HG03103 (cell line): Measurements from ENCODE around the gene WDR5B.
"Not testable (repeated sequence)": the region's sequence is repeated elsewhere in the genome, so short reads cannot be mapped to it uniquely, and the experiment has no call there.

Source experiments
- ATAC-seq: cut with Tn5 transposase; IDR thresholded peaks from one replicate; pipeline ENCODE4 v1.9.1; 2021; ENCODE audit warnings: low read depth; ENCODE audit not compliant: unreplicated experiment

Gene WDR5B

DNA sequence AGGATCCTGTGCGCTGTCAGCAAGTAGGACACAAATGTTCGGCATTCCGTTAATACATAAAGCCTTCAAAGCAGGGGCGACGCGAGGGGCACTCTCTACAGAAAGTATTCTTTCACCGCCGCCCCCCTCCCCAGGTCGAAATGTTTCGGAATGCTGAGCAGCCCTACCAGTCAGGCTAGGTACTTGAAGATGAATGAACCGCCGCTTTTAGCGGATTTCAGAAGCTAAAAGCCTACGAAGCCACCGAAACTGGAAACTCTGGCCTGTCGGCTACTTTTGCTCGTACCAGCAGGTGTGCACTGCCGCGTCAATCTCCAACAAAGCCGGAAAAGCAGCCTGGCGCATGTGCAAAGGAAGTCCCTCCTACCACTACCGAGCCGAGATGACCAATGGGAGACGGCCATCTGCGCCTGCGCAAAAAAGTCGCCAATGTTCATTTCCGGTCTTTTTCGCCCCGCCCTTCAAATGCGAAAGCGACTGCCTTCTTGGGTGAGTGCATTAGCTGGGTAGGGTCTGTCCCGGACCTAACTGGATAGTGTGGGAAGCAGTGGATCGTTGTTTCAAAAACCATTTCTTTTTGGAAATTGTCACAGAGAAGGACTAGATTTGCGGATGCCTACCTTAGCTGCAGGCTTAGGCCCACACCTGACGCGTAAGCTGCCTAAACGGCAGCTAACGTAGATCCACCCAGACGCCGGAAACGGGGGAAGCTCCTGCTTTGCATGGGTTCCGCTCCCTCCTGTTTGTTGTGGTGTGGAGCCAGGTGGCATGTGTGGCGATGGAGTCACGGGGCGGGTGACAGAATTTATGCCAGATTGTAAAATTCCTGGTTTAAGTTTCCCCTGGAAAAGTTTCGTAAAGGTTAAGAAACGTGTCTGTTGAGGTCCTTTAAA lies at the start of gene WDR5B:
TSS of gene WDR5B (minus strand) at position 301 of the 893 bp plus-strand sequence. CDS start 534 bp downstream, outside the sequence.
- ATAC-seq: peak; percentile 81

DNA sequence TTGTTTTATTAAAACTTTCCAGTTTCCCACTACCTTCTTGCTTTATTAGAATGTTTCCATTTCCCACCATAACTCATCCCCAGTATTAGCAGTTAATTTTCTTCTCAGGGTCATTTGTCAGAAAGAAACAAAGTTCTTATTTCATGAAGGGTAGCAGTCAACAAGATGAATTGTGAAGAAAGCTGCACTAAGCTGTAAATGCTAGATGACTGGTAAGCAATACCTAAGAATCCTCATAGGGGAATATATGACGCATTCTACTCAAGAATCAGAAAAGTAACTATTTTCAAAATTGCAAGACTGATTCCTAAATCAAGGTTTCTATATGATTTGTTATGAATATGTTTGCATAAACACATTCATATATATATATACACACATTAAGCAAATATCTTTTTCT lies 48.8 kb upstream of the WDR5B start:
- ATAC-seq: no peak

DNA sequence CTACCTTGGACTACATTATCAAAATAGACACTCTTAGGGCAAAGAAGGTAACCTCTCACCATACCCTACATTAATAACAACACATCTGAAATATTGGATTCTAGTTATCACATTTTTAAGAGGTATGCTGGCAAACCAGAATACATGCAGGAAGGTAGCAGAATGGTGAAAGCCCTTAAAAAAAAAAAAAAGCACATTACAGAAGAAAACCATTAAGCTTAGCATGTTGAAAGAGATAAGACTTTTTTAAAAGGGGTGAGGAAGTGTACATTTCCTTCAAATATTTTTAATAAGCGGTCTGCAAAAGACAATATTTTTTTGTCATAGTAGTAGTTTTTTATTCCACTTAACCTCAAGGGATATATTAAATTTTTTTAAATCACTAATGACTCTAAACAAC lies 46.5 kb upstream of the WDR5B start:
- no peak for ATAC-seq

DNA sequence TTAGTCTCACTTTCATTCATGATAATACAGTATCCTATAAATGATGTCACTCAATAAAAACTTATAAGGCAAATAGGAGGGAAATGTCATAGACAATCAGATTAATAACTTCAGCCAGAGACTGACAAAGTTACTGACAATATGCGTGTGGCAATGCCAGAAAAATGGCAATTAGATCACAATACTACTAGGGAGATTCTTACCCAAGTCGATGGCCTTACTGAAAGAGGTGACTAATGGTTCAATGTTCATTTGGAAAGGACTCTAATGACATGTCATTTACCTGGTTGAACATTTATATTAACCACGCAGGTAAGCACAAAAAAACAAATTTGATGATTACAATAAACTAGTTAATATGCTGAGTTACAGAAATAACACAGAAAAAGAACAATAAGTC lies 45.9 kb upstream of the WDR5B start:
- no peak for ATAC-seq

DNA sequence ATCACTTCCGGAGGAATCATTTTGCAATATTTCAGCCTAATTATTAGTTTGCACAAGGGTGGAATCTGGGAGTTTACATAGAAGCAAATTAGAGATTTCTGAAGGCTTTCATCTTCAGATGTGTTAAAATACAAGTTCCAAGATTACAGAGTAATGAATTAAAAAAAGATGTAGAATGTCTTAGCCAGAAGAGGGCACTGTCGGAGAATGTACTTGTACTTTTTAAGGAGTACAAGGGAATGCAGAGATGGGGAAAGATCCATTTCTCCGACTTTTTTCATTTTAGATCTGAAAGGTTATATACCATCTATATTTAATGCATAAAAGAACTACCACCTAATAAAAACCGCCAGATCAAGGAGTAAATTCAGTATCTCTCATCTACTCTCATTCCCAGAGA lies 43.1 kb upstream of the WDR5B start:
- ATAC-seq: no peak

DNA sequence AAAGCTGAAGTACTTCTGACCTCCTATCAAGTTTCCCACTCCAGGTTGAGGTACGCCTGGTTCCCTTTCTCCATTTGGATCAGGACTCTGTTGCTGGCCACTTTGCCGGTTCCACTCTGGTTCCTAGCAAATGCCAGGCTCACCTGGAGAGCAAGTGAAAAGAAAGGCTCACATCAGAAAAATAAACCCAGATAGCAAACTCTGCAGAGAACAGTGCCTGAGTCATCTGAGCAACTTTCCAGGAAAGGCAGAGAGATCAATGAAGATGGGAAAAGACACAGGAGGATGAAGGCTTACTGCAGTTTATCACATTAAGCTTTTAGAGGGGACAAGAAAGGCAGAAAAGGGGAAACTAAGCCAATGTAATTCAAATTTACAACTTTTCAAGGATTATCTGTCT lies 41.8 kb upstream of the WDR5B start:
- no peak for ATAC-seq

DNA sequence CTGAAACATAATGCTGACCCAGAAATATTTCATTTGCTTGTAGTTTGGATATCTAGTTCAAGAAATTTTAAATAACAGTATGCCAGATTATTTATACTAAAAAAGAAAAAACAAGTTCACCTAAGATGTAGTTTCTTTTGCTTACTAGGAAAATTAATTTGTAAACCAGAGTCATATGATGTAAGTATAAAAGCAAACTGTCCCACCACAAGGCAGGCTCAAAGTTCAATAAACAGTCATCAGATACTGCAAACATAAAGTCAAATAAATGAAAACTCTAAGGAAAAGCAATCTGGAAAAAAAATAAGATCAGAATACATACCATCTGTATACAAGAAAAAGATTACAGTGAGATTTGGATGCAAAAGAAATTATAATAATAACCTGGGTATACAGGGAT lies 40.2 kb upstream of the WDR5B start:
- no peak for ATAC-seq

DNA sequence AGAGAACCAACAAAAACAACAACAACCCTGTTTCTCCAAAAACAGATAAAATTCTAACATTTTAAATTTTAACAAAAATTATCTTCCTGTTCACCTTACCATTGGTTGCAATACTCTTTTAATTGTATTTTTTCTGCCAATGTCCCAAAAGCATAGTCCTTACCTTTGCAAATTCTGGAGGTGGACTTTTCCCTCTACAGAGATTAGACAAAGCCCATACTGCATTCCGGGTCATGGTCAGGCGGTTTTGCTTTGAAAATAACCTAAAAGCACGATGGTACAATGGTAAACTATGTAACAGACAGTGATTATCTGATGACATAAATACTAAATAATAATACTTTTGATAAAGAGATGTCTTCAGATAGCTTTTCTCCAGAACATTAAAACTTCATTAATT lies 35.5 kb upstream of the WDR5B start:
- no peak for ATAC-seq

DNA sequence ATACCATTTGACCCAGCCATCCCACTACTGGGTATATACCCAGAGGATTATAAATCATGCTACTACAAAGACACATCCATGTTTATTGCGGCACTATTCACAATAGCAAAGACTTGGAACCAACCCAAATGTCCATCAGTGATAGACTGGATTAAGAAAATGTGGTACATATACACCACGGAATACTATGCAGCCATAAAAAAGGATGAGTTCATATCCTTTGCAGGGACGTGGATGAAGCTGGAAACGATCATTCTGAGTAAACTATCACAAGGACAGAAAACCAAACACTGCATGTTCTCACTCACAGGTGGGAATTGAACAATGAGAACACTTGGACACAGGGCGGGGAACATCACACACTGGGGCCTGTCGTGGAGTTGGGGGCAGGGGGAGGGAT lies 32.4 kb upstream of the WDR5B start:
- ATAC-seq: not testable (repeated sequence)

DNA sequence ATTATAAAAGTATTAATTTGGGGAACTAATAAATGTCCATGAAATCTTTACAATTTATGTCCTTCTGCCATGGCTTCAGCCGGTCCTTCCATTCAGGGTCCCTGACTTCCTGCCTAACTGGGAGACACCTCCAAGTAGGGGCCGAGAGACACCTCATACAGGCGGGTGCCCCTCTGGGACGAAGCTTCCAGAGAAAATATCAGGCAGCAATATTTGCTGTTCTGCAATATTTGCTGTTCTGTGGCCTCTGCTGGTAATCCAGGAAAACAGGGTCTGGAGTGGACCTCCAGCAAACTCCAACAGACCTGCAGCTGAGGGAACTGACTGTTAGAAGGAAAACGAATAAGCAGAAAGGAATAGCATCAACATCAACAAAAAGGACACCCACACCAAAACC lies 28.6 kb upstream of the WDR5B start:
- not testable (repeated sequence) for ATAC-seq

DNA sequence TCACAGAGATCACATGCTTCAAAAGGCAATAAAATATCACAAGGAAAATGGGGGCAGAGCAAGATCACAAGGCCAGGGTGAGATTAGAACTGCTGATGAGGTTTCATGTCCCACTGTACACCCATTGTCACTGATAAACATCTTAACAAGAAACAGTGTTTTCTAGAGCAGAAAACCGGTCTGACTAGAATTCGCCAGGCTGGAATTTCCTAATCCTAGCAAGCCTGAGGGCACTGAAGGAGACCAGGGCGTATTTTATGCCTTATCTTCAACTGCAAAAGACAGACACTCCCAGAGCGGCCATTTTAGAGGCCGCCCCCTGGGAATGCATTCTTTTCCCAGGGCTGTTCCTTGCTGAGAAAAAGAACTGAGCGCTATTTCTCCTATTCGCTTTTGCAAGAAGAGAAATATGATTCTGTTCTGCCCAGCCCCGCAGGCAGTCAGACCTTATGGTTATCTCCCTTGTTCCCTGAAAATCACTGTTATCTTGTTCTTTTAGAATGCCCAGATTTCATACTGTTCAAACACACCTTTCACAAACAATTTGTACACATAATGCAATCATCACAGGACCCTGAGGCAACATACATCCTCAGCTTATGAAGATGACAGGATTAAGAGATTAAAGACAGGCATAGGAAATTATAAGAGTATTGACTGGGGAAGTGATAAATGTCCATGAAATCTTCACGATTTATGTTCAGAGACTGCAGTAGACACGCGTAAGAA lies 28.1 kb upstream of the WDR5B start:
- ATAC-seq: not testable (repeated sequence)

DNA sequence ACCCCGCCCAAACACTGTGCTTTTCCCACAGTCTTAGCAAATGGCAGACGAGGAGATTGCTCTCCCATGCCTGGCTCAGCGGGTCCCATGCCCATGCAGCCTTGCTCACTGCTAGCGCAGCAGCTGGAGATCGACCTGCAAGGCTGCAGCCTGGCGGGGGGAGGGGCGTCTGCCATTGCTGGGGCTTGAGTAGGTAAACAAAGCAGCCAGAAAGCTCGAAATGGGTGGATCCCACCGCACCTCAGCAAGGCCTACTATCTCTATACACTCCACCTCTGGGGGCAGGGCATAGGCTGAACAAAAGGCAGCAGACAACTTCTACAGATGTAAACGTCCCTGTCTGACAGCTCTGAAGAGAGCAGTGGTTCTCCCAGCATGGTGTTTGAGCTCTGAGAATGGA lies 27.2 kb upstream of the WDR5B start:
- no peak for ATAC-seq

DNA sequence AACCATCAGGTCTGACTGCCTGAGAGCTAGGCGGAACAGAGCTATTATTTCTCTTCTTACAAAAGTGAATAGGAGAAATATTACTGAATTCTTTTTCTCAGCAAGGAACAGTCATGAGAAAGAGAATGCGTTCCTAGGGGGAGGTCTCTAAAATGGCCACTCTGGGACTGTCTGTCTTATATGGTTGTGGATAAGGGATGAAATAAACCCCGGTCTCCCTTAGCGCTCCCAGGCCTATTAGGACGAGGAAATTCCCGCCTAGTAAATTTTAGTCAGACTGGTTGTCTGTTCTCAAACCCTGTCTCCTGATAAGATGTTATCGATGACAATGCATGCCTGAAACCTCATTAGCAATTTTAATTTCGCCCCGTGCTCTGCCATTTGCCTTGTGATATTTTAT lies 20.1 kb upstream of the WDR5B start:
- ATAC-seq: no peak

DNA sequence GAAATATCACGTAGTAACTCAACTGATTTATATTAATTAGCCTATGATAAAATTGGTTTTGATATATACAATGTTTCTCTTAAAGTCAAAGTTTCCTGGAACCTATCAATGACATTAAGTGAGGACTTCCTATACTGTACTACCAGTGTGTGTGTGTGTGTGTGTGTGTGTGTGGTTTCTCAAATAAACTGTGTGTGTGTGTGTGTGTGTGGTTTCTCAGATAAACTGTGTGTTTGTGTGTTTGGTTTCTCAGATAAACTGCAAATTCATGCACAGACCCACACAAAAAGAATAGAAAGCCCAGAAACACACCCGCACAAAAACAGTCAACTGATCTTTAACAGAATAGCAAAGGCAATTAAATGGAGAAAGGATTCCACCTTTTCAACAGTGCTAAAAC lies 14.5 kb upstream of the WDR5B start:
- ATAC-seq: no peak

DNA sequence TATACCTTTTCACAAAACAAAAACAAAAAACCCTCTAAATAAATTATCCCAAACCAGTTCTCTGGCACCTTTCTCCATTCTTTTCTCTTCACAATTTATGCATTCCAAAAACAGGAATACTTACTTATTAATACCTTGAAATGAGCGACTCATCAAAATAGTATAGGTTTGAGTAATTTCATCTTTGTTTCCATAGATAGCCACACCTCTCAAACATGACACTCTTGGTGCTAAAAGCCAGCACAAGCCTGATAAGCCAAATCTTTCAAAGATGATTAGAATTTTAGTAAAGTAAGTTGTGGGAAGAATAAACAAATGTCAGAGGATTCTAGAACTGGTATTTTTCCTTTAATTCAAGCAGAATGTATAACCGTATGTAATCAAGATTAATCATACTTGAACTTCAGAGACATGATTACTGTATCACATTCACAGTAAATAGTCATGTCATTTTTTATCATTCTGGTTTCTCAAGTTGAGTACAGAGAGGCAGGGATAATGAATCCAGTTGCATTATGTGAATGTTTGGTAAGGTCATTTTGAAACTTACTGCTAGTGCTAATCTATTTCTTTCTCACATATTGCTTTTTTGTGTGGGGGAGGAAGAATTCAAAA lies 12.1 kb upstream of the WDR5B start:
- ATAC-seq: no peak

DNA sequence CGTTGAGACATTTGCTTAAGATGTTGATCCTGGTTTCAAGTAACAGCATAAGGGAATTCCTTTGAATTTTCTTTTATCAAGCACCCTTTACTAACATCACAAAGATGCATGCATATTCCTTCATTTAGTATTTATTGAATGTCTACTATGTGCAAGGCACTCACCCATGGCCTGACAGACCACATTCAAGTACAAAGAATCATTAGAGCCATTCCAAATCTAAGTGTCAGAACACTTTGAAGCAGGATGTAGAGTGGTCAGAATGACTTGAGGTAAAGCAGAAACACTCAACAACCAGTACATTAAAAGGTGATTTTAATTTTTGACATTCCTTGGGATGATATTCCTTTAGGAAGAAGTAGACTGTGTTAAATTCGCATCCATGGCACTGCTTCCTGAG lies 6.0 kb upstream of the WDR5B start:
- ATAC-seq: no peak

DNA sequence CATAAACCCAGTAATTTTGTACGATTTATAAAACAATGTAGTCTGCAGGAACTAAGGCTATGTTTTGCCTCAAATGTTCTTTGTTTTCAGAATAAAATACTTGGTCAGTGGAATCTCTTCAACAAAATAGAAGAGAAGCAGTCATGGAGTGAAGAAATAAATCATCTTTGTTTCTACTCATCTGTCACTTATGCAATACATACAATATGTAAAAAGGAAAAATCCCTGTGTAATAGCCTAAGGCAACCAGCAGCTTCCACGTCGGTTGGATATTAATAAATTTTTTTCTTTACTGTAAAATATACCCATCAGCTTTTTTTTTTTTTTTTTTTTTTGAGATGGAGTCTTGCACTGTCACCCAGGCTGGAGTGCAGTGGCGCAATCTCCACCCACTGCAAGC lies 5.2 kb upstream of the WDR5B start:
- ATAC-seq: no peak

DNA sequence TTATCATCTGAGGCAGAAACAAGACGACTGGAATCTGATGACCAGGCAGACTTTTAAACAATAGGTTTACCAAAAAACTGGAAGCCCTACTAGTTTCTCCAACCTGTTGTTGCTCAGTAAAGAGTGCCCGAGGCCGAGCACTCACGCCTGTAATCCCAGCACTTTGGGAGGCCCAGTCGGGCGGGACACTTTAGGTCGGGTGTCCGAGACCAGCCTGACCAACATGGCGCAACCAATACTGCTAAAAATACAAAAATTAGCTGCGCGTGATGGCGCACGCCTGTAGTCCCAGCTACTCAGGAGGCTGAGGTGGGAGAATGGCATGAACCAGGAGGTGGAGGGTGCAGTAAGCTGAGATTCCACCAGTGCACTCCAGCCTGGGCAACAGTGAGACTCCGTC lies 1.1 kb upstream of the WDR5B start:
- ATAC-seq: no peak

DNA sequence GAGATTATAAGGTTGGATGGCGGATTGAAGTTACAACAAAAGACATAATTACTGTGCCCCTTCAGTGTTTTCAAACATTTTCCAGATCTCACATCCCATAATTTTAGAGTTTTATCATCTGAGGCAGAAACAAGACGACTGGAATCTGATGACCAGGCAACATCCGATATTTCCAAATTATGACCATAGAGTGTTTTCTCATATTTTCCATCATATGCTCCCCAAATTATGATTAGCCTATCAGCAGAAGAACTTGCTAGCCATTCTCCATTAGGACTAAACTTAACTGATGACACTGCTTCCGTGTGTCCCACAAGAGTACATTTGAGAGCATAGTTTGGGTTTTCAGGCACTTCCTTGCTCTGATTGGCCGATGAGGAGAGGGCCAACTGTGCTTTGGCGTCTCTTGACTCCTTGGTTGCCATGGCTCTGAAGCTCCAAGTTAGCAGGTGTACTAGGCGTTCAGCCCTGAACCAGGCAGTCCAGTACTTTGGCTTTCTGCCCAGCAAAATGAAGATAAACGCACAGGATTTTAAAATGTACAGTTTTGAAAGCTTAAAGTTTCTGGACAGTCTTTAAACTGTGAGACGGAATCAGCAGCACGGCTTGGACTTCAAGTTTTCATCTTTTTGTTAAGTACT lies 638 bp downstream of the WDR5B start:
- ATAC-seq: peak; percentile 41

DNA sequence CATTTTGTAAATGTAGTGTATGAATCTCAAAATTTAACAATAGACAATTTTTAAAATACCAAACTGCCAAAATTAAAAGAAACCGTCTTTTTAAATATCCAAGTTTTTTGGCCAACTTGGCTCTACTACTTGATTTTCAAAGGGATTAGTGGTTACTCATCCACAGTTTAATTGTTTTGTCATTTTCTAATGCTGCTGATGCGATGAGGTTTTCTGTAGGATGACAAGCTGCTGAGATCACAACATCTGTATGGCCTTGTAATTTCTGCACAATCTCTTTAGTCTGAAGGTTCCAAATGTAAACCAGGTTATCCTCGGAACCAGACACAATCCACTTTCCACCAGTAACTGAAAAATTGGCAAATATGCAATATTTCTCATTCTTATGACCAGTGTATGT lies 1.5 kb downstream of the WDR5B start:
- no peak for ATAC-seq

DNA sequence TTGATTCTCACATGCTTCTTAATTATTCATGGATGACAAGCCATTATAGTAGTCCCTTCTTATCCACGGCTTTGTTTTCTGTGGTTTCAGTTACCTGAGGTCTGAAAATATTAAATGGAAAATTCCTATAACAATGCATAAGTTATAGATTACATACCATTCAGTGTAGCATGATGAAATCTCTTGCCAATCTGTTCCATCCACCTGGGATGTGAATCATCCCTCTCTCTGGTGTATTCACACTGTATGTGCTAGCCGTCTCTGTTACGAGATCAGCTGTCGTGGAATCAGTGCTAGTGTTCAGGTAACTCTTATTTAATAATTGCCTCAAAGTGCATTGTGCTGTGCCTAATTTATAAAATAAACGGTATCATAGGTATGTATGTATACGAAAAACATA lies 5.2 kb downstream of the WDR5B start:
- no peak for ATAC-seq
